Kidney (tissue), 14 donors: ENCODE measurements around the gene TSPAN31. TPM values are rescaled to one million over a fixed set of nuclear protein-coding genes. Genes with fewer than 3 reads are reported as not detected.

Experiments
- DNase-seq, 5 donors: peaks; one replicate each; pipeline ENCODE4 v3.0.0-alpha.2; 2013 to 2020
- FAIRE-seq: peaks from 2 replicates; lab custom pipeline; 2012; peaks lifted over from hg19 to GRCh38; lab: Jason Lieb, UNC
- H3K27ac ChIP-seq, 2 donors: one replicate each; pipeline ENCODE4 v1.7.0; 2013; ENCODE audit warnings: low read depth in 2 of 2, low read length in 2 of 2, inconsistent platforms in 1 of 2
- H3K27me3 ChIP-seq: one replicate; pipeline ENCODE4 v1.7.1; 2013; ENCODE audit warnings: low read length, inconsistent platforms; ENCODE audit not compliant: control insufficient read depth, insufficient read depth
- H3K36me3 ChIP-seq, 3 donors: one replicate each; pipeline versions ENCODE4 v1.7.0 to v1.7.1; 2013; ENCODE audit warnings: low read length in 3 of 3, control low read depth in 1 of 3, inconsistent platforms in 1 of 3; ENCODE audit not compliant: insufficient read depth in 3 of 3, control insufficient read depth in 2 of 3
- H3K4me1 ChIP-seq, 3 donors: one replicate each; pipeline versions ENCODE4 v1.7.0 to v1.7.1; 2013; ENCODE audit warnings: low read length in 3 of 3, inconsistent platforms in 1 of 3, low read depth in 1 of 3; ENCODE audit not compliant: control insufficient read depth in 2 of 3, insufficient read depth in 2 of 3
- H3K4me3 ChIP-seq, 3 donors: one replicate each; pipeline versions ENCODE4 v1.7.0 to v1.8.1; 2013; ENCODE audit warnings: low read length in 3 of 3, control low read depth in 1 of 3, inconsistent platforms in 1 of 3
- H3K9ac ChIP-seq, 3 donors: one replicate each; pipeline versions ENCODE4 v1.7.0 to v1.7.1; 2013; ENCODE audit warnings: low read length in 3 of 3, control low read depth in 1 of 3, inconsistent platforms in 1 of 3
- H3K9me3 ChIP-seq, 3 donors: one replicate each; pipeline versions ENCODE4 v1.7.0 to v1.7.1; 2013; ENCODE audit warnings: low read length in 3 of 3, control low read depth in 1 of 3, inconsistent platforms in 1 of 3; ENCODE audit not compliant: control insufficient read depth in 2 of 3, insufficient read depth in 1 of 3
- intact Hi-C: fragments of 100-400 bp; cut with DNase I; formaldehyde crosslinking; loops from one replicate; pipeline ENCODE4 v1.11.1; 2022
- polyA plus RNA-seq: library from polyadenylated mRNA; stranded (reverse); fragments of 350-450 nt; fragmentation: Illumina TruSeq; extraction: RNeasy Lipid Tissue Mini Kit (QIAGEN cat#74804); gene quantifications from one replicate; pipeline ENCODE4 v1.2.3, GENCODE V29; 2014; ENCODE audit warnings: low read depth, low replicate concordance; ENCODE audit not compliant: insufficient read depth
- total RNA-seq: library from RNA; stranded (reverse); fragmentation: NEBNext Ultra II Directional; extraction: Animal tissue kit (Norgen Biotek cat#: 25700); gene quantifications from one replicate; pipeline ENCODE4 v1.2.1, GENCODE V29; 2021
- TF ChIP-seq, protein P1 (sequence below): IDR thresholded peaks from 3 replicates; pipeline ENCODE4 v1.5.1; 2012; ENCODE audit warnings: mild to moderate bottlenecking, moderate library complexity, borderline replicate concordance; ENCODE audit not compliant: insufficient read depth; ENCODE audit errors: extremely low read depth
- donor health status: control.
- donor health status: control.
- donor health status: control.
- donor health status: control.
- donor health status: control.
- donor health status: DM: yes; HTN: yes; CAD: no.
- donor health status: Normal renal cell carcinoma (clear cell type).

The TSPAN31 gene
- total and polyA plus RNA-seq, 2 donors from 2014 or later, result 53.3 to 60.1 TPM

DNA sequence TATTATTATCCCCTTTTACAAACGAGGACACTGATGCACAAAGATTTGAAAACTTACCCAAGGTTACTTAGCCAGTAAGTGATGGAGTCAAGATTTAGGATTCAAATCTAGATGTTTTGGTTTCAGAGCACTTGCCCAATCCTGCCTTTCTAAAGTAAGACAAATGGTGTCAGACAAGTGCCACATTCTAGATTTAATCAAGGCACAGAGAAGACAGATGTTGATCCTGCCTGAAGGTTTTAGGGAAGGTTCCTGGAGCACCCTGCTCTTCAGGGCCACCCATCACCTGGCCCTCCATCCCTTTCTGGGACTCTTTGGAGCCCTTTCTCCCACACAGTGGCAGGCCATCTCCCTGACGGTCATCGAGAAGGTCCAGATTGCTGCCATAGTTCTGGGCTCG is 12.9 kb downstream of the TSPAN31 start:
- TF ChIP-seq, protein P1, sequence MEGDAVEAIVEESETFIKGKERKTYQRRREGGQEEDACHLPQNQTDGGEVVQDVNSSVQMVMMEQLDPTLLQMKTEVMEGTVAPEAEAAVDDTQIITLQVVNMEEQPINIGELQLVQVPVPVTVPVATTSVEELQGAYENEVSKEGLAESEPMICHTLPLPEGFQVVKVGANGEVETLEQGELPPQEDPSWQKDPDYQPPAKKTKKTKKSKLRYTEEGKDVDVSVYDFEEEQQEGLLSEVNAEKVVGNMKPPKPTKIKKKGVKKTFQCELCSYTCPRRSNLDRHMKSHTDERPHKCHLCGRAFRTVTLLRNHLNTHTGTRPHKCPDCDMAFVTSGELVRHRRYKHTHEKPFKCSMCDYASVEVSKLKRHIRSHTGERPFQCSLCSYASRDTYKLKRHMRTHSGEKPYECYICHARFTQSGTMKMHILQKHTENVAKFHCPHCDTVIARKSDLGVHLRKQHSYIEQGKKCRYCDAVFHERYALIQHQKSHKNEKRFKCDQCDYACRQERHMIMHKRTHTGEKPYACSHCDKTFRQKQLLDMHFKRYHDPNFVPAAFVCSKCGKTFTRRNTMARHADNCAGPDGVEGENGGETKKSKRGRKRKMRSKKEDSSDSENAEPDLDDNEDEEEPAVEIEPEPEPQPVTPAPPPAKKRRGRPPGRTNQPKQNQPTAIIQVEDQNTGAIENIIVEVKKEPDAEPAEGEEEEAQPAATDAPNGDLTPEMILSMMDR, result no peak
- FAIRE-seq, result no peak
- H3K4me3 ChIP-seq, result no peak overlapping the region
- intact Hi-C loops, result no loop called here
- no peaks in the 10 kb centered on the region for H3K9me3 ChIP-seq
- H3K27ac ChIP-seq, result no peak overlapping the region
- H3K27me3 ChIP-seq, result no peaks in the 10 kb centered on the region
- H3K9ac ChIP-seq, result no peak overlapping the region
- H3K4me1 ChIP-seq, result peaks cover 2 to 9% (median 4%) of the 10 kb centered on the region in 3 donors
- peaks cover 4% of the 10 kb centered on the region in 3 donors for H3K36me3 ChIP-seq
- DNase-seq, result no peak

DNA sequence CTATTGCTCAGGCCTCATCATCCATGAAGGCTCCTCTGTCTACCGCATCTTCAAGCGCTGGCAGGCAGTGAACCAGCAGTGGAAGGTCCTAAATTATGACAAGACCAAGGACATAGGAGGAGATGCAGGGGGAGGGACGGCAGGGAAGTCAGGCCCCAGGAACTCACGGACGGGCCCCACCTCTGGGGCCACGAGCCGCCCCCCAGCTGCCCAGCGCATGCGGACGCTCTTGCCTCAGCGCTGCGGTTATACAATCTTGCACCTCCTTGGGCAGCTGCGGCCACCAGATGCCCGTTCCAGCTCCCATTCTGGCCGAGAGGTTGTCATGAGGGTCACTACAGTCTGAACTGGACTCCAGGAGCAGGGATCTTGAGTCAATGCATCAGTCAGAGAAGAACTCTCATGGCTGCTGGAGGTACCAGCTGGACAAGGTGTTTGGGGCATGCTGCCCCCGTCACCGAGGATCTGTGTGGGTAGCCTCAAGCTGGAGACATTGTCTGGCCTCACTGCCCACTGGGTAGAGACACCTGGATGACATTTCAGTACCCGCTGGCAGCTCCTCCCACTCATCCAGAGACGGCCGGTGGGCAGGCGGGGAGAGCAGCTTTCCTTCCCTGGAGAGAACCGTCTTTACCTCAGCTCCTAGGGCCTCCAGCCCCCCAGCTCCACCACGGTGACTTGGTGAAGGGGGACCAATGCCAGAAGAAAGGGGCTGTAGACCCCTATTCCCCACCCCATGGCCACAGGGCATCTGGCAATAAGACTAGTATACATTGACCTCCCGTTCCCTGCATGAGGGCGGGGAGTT is 13.9 kb downstream of the TSPAN31 start:
- intact Hi-C loops, result no loop called here
- Histone ChIP-seq H3K4me1 (peaks cover 0 to 9% (median 0%) of the 10 kb centered on the region in 3 donors), H3K36me3 (peaks cover 4 to 5% (median 4%) of the 10 kb centered on the region in 3 donors), H3K27ac (no peak overlapping the region), H3K9ac (no peak overlapping the region), H3K27me3 (peaks cover 2% of the 10 kb centered on the region), H3K4me3 (no peak overlapping the region), H3K9me3 (no peaks in the 10 kb centered on the region)
- DNase-seq, result no peak
- TF ChIP-seq, protein P1, result no peak
- FAIRE-seq, result no peak

DNA sequence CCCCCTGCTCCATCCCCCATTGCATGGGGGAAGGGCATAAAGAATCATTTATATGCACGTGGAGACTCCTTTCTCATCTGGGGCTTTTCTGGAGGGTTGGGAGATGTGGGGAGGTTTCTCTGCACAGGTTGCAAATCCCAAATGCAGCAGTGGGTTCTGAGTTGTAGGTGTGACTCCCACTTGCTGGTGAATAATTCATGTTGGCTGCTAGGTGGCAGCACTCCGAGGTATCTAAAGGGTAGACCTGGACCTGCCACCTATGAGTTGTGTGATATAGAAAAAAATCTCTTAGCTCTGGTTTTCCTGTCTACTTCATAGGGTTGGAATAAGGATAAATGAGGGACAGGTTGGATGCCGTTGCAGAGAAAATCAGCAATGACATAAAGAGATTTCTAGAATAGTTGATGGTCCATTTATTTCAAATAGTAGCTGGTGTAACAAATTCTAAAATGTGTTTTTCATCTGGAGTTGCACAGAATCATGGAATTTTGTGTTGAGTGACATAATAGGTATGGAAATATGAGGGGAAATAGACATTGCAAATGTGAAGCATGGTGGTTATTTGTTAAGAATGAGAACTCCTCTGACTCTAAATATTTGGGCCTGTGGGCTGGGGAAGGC is 14.6 kb downstream of the TSPAN31 start:
- intact Hi-C loops, result no loop called here
- Histone ChIP-seq H3K4me1 (peaks cover 0 to 8% (median 4%) of the 10 kb centered on the region in 3 donors), H3K9me3 (no peaks in the 10 kb centered on the region), H3K27ac (no peak overlapping the region), H3K36me3 (peaks cover 4 to 5% (median 4%) of the 10 kb centered on the region in 3 donors), H3K4me3 (no peak overlapping the region), H3K27me3 (peaks cover 9% of the 10 kb centered on the region), H3K9ac (no peak overlapping the region)
- no peak for FAIRE-seq
- TF ChIP-seq, protein P1, result peak; percentile 37
- DNase-seq, result peak in 2 of 5 donors; percentile 24 to 46
